GM21737 (cell line): Measurements from ENCODE around the gene APBB1IP.
"Not testable (repeated sequence)": the region's sequence is repeated elsewhere in the genome, so short reads cannot be mapped to it uniquely, and the experiment has no call there.

Experiments used
- ATAC-seq: cut with Tn5 transposase; IDR thresholded peaks from one replicate; pipeline ENCODE4 v1.9.1; 2021; ENCODE audit warnings: mild to moderate bottlenecking, moderate library complexity; ENCODE audit not compliant: unreplicated experiment

Gene APBB1IP

DNA sequence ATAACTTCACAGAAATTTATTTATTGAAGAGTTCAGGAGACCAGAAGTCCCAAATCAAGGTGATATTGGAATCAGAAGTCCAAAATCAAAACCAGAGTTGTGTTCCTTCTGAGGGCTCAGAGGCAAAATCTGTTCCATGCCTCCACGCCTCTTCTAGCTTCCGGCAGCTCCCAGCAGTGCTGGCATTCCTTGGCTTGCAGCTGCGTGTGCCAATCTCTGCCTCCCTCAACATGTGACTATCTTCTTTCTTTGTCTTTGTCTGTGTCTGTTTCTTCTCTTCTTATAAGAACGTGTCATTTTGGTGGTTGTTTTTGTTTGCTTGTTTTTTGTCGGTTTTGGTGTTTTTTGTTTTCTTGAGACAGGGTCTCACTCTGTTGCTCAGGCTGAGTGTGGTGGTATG, 116.1 kb downstream of the APBB1IP start:
- ATAC-seq: no peak

DNA sequence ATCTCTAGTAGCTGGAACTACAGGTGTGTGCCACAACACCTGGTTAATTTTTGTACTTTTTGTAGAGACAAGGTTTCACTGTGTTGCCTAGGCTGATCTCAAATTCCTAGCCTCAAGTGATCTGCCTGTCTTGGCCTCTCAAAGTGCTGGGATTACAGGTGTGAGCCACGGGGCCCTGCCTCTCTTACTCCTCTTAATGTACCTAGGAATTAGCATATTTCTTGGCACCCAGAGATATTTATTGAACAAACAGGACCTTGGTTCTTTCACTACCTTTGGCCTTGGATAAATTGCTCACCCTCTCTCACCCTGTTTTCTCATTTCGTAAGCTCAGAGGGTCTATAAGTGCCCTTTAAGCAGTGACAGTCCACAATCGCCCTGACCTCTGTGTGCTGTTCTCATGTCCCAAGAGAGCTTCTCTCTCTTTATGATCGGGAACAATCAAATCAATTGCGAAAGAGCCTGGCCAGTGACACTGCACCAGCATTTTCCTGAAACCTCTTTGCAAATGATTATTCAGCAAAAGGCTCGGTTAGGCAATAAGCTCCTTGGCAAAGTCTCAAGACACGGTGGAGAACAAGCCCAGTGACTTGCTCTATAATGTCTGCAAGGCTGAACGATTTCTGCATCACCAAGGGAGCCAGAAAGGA, 117.7 kb downstream of the APBB1IP start:
- no peak for ATAC-seq

DNA sequence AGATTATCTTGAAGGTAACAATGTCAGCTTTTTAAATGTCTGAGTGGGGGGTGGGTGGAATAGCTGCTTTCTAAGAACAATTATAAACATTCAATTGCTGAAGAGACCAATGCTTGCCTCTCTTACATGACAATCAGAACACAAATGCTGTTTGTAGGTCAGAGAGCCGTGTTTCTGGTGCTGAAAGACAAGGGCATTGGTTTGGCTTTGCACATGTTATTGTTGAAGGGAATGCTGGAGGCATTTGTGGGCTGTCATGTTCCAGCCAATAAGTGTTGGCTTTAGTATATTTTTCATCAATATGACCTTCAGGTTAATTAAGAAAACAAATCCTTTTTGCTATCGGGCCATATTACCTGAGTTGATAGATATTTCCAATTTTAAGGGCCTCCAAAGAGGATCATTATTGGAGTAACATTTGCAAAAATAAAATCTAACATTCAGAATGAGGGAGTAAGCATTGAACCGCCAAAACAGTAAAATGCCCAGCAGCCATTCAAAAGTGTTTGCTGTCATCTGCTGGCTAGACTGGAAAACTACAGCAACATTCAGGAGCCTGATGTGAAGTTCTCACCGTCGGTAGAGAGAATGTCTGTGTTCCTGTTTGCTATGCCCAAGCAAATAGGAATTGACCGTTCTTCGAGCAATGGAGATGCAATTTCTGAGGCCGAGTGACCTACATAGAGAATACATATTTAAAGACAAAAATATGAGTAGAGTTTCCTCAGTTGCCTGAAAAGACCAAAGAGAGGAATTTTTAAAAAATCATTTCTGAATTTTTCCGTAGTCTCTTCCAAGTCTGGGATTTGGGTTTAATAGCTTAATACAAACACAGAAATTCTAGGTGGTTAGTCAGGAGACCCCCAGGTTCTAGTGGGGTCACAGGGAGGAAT, 118.9 kb downstream of the APBB1IP start:
- ATAC-seq: no peak

DNA sequence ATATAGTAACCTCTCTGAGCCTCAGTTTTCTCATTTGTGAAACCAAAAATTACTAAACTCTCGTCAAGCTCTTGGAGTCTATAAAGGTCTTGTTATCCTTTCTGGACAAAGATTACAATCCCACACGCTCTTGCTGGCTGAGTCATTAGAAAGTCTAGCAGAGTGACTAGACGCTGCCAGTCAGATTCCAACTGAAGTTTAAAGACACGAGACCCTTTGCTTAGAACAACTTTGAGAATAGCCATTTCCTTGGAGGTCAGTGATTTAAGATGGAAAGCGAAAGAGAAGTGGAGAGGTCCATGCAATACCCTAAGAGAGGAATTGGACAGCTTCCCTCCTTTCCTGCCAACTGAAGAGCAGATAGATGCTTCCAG, 119.5 kb downstream of the APBB1IP start:
- ATAC-seq: no peak

DNA sequence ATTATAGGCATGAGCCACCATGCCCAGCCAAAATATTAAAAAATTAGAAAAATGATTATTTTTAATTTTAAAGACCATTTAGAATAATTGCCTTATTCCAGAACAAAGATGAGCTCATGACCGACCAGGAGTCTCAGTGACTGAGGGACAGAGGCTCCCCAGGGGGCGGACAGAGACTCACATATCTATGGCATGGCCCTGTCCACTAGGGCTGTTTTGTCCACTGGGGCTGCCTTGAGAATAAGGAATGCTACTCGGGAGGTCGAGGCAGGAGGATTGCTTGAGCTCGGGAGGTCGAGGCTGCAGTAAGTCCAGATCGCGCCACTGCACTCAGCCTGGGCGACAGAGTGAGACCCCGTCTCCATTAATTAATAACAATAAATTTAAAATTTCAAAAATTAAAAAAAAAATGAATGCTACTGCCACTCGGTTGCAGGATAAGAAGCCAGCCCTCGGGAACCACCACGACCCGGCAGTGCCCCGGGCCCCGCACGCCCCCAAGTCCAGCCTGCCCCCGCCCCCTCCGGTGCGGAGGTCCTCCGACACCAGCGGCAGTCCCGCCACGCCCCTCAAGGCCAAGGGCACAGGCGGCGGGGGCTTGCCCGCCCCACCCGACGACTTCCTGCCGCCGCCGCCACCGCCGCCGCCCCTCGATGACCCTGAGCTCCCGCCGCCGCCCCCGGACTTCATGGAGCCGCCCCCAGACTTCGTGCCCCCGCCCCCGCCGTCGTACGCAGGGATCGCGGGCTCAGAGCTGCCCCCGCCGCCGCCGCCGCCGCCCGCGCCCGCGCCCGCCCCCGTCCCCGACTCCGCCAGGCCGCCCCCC, 128.6 kb downstream of the APBB1IP start:
- ATAC-seq: no peak

DNA sequence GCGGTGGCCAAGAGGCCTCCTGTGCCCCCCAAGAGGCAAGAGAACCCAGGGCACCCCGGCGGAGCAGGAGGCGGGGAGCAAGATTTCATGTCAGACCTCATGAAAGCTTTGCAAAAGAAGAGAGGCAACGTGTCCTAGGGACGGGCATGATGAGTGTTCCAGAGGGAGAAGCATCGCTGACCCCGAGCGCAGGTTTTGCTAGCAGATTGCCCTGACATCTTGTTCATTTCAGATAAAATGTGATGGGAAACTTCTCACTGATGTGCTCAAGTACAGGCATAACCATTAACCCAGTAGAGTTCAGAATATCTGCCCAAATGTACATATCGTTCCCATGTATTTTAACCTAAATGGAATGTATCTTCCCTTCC, 129.2 kb downstream of the APBB1IP start:
- ATAC-seq: no peak

DNA sequence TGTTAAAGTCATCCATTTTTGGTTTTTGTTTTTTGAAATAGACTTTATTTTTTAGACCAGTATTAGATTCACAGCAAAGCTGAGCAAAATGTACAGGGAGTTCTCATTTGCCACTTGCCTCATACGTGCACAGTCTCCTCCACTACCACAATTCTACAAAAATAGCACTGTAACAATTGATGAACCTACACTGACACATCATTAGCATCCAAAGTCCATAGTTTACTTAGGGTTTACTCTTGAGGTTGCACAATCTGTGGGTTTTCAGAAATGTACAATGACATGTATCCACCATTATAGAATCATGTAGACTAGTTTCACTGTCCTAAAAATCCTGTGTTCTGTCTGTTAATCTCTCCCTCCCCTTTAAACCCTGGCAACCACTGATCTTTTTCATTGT, 133.5 kb downstream of the APBB1IP start:
- ATAC-seq: no peak

DNA sequence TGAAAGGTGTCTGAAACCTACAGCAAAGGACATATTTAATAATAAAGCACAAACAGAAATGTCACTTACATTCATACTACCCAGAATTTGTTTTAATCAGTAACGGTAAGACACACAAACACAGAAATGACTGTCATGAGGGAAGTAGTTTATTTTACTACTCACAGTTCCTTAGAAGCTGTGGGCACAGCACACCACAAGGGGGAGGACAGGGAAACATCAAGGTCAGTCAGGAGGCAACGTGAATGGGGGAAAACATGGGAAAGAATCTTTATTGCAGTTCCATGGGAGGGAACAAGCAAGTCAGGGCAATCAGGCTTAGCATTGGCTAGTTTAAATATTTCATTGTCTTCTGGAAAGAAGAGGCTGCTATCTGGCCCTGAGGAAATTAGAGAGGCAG, 135.5 kb downstream of the APBB1IP start:
- no peak for ATAC-seq

DNA sequence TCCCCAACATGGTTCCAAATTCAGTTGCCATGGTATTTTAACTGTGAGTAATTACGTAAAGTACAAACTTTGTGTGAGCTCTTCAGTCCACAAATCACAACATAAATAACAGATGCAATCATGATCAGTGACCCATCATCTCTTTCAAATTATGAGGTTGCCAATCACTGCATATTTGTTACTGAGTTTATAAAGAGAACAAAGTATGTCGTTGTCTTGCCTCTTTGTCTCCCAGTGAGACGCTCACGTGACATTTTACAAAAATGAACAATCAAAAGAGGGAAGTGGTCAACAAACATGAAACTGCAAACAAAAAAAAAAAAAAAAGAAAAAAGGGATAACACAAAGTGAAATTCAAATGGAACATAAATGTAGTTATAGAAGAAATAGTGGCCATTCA, 136.6 kb downstream of the APBB1IP start:
- peak; percentile 75 for ATAC-seq

DNA sequence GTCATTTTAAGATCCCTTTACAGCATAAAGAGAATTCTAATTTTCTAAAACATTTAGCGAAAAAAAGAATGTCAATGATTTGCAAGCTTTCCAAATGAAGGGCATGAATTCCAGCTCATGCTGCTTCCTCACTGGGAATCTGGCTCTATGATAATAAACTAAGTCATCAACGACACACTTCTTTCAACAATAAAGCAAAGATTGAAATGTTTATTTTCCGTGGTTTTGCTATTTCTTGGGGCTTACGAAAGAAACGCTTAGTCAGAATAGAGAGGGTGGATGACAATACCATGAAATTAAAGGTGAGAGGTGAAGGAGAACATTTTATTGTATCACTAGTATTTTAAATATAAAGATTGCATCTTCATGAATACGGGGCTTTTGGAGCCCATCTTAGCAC, 140.2 kb downstream of the APBB1IP start:
- not testable (repeated sequence) for ATAC-seq

DNA sequence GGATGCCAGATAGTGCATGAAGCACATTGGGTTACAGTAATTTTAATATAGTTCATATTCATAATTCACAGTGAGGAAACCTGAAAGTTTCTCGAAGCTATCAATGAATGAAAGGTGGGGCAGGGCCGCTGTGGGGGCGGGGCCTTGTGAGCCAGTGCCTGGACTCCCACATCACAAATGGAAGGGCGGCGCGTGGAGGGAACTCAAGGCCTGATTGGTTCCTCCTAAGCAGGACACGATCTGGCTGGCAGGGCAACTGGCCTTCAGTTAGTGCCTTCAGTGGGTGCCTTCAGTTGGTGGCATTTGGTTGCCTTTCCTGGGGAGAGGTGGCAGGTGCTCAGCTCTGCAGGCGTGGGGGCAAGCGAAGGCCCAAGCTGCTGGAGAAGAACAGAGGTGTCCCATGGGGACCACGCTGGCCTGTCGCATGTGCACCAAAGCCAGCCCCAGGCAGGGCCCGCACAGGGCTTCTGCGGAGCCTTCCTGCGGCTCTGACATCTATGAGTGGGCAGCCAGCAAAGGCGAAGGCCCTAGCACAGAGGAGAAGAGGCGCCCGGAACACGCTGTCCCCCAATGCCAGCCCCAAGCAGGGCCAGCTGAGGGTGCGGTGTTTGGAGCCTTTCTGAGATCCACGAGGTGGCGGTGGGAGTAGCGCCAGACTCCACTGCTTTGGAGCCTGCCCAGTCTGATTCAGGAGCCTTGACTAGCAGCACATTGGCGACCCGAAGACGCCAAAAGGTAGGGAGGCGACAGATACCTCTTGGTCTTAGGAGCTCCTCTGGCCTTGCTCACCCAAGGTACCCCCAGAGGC, 141.3 kb downstream of the APBB1IP start:
- no peak for ATAC-seq

DNA sequence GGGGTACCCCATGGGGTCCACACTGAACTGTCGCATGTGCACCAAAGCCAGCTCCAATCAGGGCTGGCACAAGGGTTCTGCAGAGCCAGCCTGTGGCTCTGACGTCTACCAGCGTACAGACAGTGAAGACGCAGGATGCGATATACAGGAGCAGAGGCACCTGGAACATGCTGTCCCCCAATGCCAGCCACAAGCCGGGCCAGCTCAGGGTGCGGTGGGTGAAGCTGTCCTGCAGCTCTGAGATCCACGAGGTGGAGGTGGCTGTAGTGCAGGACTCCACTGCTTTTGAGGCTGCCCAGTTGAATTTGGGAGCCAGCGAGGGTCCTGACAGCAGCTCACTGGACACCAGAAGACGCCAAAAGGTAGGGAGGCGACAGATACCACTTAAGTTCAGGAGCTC, 148.1 kb downstream of the APBB1IP start:
- ATAC-seq: no peak

DNA sequence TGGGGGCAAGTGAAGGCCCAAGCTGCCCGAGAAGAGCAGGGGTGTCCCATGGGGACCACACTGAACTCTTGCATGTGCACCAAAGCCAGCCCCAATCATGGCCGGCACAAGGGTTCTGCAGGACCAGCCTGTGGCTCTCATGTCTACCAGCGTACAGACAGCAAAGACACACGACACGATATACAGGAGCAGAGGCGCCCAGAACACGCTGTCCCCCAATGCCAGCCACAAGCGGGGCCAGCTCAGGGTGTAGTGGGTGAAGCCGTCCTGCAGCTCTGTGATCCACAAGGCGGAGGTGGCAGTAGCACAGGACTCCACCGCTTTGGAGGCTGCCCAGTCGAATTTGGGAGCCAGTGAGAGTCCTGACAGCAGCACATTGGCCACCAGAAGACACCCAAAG, 150.5 kb downstream of the APBB1IP start:
- ATAC-seq: no peak

DNA sequence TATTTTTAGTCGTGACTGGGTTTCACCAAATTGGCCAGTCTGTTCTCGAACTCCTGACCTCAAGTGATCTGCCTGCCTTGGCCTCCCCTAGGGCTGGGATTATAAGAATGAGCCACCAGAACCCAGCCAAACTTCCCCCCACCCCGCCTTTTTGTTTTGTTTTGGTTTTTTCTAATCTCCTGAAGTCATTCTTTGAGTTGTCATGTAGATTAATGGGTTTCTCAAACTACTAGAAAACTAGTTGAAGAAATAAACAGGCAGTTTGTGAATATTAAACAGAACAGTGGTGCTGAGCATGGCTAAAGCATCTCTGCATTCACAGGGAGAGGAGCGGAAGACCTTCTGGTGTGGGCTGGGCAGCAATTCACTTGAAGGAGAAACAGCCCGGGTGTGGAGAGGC, 151.7 kb downstream of the APBB1IP start:
- ATAC-seq: not testable (repeated sequence)

DNA sequence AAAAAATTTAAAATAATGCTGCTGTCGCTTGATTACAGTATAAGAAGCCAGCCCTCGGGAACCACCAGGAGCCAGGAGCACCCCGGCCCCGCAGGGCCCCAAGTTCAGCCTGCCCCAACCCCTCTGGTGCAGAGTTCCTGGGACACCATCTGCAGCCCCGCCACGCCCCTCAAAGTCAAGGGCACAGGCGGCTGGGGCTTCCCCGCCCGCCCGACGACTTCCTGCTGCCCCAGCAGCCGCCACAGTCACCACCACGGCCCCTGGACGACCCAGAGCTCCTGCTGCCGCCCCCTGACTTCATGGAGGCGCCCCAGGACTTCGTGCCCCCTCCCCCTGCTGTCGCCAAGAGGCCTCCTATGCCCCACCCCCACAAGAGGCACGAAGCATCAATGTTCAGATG, 155.8 kb downstream of the APBB1IP start:
- no peak for ATAC-seq

DNA sequence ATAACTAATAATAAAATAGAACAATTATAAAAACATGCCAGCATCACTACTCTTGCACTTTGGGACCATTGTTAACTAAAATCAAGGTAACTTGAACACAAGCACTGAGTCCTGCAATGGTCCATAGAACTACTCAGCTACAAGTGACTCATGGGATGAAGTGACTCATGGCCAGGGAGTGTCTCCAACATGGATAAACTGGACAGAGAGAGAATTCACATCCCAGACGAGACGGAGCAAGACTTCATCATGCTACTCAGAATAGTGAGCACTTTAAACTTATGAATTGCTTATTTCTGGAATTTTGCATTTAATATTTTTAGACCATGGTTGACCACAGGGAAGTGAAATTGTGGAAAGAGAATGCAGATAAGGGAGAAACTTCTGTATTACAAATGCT, 165.1 kb downstream of the APBB1IP start:
- ATAC-seq: not testable (repeated sequence)

DNA sequence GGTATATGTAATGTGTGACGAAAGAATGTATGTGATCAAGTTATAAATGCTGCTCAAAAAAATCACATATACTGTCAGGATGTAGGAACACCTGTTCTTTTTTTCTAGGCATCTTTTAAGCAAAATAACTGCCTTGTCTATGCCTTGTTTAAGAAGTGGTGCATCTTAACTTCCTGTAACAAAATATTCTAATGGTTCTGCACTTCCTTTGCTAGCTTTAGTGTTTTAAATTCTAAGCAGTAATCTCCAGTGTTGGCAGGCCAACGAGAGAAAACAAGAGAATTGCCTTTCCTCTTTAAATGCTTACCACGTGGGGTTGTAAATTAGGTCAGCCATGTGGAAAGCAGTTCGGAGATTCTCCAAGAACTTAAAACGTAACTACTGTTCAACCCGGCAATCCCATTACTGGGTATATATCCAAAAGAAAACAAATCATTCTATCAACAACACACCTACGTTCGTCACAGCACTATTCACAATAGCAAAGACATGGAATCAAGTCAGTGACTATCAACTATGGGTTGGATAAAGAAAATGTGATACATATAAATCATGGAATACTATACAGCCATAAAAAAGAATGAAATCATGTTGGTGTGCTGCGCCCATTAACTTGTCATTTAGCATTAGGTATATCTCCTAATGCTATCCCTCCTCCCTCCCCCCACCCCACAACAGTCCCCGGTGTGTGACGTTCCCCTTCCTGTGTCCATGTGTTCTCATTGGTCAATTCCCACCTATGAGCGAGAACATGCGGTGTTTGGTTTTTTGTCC, 166.4 kb downstream of the APBB1IP start:
- not testable (repeated sequence) for ATAC-seq

DNA sequence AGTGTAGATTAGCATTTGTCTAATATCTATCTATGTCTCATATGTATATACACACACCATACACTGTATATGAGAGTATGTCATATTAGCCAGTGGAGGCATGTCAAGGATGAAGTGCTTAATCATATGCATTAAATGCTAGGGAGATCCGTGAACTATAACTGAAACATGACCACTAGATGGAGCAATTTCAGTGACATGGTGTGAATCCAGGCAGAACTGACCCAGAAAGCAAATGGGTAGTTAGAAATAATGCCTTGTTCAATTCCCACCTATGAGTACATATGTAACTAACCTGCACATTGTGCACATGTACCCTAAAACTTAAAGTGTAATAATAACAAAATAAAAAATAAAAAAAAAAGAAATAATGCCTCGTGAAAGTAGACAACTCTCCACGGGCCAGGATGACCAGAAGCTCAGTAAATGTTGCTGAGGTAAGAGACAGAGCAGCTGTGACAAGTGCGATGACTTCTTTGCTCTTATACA, 168.3 kb downstream of the APBB1IP start:
- not testable (repeated sequence) for ATAC-seq

DNA sequence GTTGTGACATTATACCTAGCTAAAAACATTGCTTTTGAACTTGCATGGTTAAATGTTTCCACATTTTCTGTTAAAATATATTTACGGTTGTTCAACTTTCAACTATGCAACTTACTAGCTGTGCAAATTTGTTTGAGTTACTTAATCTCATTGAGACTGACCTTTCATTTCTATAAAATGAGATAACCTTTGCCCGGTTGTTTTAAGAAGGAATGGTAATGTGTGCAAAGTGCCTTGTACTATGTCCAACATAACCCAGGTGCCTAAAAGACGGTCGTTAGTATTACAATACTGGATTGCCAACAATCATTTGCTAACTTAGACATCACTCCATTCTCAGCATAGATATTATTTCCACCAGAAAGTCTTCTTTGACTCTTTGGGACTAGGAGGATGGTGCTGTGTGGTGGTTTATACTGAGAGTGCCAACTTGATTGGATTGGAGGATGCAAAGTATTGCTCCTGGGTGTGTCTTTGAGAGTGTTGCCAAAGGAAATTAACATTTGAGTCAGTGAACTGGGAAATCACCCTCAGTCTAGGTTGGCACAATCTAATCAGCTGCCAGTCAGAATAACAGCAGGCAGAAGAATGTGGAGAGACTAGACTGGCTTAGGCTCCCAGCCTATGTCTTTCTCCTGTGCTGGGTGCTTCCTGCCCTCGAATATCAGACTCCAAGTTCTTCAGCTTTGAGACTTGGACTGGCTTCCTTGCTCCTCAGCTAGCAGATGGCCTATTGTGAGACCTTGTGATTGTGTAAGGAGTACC, 174.2 kb downstream of the APBB1IP start:
- no peak for ATAC-seq
